ENCODE measurements around the gene GNA12. TPM values are rescaled to one million over a fixed set of nuclear protein-coding genes. Genes with fewer than 3 reads are reported as not detected.

Gene GNA12
- total RNA-seq, 3 donors from 2014 or later, result 21.7 to 57.7 (median 25.7) TPM

GRCh38 chr7:2873146-2873545, 29.0 kb upstream of the GNA12 start:
- H3K36me3 ChIP-seq (ENCODE audit: low read depth), result no peaks in the 10 kb centered on the region
- no peak for ATAC-seq
- DNase-seq, result no peak
- no peaks in the 10 kb centered on the region for H3K4me1 ChIP-seq (ENCODE audit: low read depth)
- H3K9me3 ChIP-seq, result no peaks in the 10 kb centered on the region
- TF ChIP-seq, protein P1, sequence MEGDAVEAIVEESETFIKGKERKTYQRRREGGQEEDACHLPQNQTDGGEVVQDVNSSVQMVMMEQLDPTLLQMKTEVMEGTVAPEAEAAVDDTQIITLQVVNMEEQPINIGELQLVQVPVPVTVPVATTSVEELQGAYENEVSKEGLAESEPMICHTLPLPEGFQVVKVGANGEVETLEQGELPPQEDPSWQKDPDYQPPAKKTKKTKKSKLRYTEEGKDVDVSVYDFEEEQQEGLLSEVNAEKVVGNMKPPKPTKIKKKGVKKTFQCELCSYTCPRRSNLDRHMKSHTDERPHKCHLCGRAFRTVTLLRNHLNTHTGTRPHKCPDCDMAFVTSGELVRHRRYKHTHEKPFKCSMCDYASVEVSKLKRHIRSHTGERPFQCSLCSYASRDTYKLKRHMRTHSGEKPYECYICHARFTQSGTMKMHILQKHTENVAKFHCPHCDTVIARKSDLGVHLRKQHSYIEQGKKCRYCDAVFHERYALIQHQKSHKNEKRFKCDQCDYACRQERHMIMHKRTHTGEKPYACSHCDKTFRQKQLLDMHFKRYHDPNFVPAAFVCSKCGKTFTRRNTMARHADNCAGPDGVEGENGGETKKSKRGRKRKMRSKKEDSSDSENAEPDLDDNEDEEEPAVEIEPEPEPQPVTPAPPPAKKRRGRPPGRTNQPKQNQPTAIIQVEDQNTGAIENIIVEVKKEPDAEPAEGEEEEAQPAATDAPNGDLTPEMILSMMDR (IDR thresholded peaks at IDR 0.05), result no peak
- intact Hi-C loops (cut with DNase I, micrococcal nuclease), result no loop called here
- H3K4me3 ChIP-seq, result no peak overlapping the region

- ATAC-seq, result no peak
- Histone ChIP-seq H3K36me3 (ENCODE audit: low read depth) (no peaks in the 10 kb centered on the region), H3K4me3 (no peak overlapping the region), H3K4me1 (ENCODE audit: low read depth) (no peaks in the 10 kb centered on the region), H3K9me3 (no peaks in the 10 kb centered on the region)
- intact Hi-C loops (cut with DNase I, micrococcal nuclease), result no loop called here
- TF ChIP-seq, protein P1 (IDR thresholded peaks at IDR 0.05), result no peak
- no peak for DNase-seq
These were observed 28.3 kb upstream of the GNA12 start for GRCh38 chr7:2872296-2872874.

GRCh38 chr7:2870471-2870931, 26.4 kb upstream of the GNA12 start:
- intact Hi-C loops (cut with DNase I, micrococcal nuclease), result no loop called here

DNA sequence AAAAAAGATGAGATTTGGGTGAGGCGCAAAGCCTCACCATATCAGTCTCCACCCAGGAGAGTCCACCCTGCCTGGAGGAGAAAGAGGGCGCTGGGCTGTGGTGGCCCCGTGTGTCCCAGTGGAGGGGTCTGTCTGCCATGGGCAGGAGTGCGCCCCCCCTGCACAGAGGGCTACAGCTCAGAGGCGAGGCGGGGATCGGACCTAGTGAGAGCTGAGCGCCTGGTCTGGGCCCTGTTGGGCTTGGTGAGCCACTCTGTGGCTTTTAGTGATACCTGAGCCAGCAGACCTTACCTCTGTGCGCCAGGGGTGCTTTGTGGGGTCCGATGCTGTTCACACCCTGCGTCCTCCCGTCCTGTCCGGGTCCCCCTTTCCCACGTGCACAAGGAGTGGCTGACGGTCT, 25.9 kb upstream of the GNA12 start:
- Histone ChIP-seq H3K4me1 (ENCODE audit: low read depth) (no peaks in the 10 kb centered on the region), H3K4me3 (no peak overlapping the region), H3K36me3 (ENCODE audit: low read depth) (no peaks in the 10 kb centered on the region), H3K9me3 (no peaks in the 10 kb centered on the region)
- ATAC-seq (no peak), DNase-seq (no peak)
- TF ChIP-seq, protein P1 (IDR thresholded peaks at IDR 0.05), result no peak
- intact Hi-C loops (cut with DNase I, micrococcal nuclease), result loop anchor here in 1 of 2 donors (10.0 kb wide), 1 partner anchor 285 kb away; no protein-coding TSS in a partner anchor

More at GRCh38 chr7:2870471-2870931, 26.4 kb upstream of the GNA12 start:
- DNase-seq, result peak; percentile 62 to 84 (median 70)
- H3K4me1 ChIP-seq (ENCODE audit: low read depth), result no peaks in the 10 kb centered on the region
- peak; percentile 91 for ATAC-seq
- TF ChIP-seq, protein P1 (IDR thresholded peaks at IDR 0.05), result no peak
- no peaks in the 10 kb centered on the region for H3K9me3 ChIP-seq
- H3K36me3 ChIP-seq (ENCODE audit: low read depth), result no peaks in the 10 kb centered on the region
- no peak overlapping the region for H3K4me3 ChIP-seq

GRCh38 chr7:2866601-2867000, 22.5 kb upstream of the GNA12 start:
- DNase-seq (no peak), ATAC-seq (no peak)
- TF ChIP-seq, protein P1 (IDR thresholded peaks at IDR 0.05), result no peak
- Histone ChIP-seq H3K4me3 (no peak overlapping the region), H3K4me1 (ENCODE audit: low read depth) (peaks cover 10% of the 10 kb centered on the region), H3K9me3 (no peaks in the 10 kb centered on the region), H3K36me3 (ENCODE audit: low read depth) (no peaks in the 10 kb centered on the region)
- intact Hi-C loops (cut with DNase I, micrococcal nuclease), result loop anchor here in 1 of 2 donors (10.0 kb wide), 1 partner anchor 288 kb away; no protein-coding TSS in a partner anchor
